ENCODE measurements around the gene NAA60.
A peak's percentile ranks its signal among the peaks of the same experiment; 100 is the strongest.

NAA60 gene

DNA sequence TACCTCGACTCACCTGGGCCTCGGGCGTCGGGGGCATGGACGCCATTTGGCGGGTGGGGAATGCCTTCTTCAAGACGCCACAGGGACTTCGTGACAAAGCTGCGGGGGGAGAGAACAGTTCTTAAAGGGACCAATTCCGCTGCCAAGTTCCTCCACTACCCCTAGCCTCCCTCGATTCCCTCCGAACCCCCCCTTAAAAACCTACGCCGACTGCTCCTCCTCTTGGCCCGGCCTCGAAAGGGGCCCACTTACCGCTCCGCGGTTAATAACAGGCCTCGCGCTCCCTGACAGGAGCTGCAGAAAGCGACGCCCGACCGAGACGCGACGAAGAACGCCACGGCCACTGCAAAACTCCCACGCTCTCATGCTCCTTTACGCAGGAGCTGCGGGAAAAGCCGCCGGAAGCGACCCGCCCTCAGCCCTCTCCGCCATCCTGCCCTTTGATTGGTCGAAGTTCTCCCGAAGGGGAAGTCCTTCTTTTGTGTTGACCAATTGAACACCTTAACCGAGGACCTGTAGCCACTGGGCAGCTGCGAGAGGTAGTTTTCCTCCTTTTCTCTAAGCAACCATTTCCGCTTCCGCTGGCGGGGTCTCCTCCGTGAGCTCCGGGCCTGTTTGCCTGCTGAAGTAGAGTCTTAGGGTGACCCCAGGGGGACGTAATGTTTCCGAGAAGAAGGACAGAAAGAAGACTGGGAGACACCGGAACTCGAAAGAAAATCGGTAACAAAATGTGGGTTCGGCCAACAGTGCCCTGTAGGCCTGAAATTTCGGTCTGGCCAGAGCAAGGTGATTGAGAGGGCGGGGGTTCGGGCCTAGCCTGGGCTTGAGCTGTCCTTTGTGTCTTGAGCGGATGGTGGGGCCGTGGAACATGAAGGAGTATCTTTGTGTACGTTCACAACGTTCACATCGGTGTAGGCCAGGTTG, at the start of gene NAA60, which contains the start of gene ZNF597:
TSS of gene NAA60 (plus strand) at position 573 of the 924 bp plus-strand sequence. CDS start 32,548 bp downstream, outside the sequence.
TSS of gene ZNF597 (minus strand) at position 397 of the 924 bp plus-strand sequence. CDS start at position 46, 351 bp downstream.
- H3K27ac ChIP-seq (ENCODE audit: low read depth, low read length, poor library complexity, severe bottlenecking): no peak within 1 kb of the TSS
- no peaks in the 10 kb centered on the region for H4K20me1 ChIP-seq (ENCODE audit: insufficient read depth, low read length)
- peak within 1 kb of the TSS; percentile 78 for H3K9ac ChIP-seq (ENCODE audit: low read length)
- H3K9me2 ChIP-seq (ENCODE audit: low read depth, low read length): no peaks in the 10 kb centered on the region
- H2AFZ ChIP-seq (ENCODE audit: low read length): no peak within 1 kb of the TSS
- H3K4me1 ChIP-seq (ENCODE audit: insufficient read depth, low read length, severe bottlenecking): peaks cover 13% of the 10 kb centered on the region
- TF ChIP-seq, protein P1, sequence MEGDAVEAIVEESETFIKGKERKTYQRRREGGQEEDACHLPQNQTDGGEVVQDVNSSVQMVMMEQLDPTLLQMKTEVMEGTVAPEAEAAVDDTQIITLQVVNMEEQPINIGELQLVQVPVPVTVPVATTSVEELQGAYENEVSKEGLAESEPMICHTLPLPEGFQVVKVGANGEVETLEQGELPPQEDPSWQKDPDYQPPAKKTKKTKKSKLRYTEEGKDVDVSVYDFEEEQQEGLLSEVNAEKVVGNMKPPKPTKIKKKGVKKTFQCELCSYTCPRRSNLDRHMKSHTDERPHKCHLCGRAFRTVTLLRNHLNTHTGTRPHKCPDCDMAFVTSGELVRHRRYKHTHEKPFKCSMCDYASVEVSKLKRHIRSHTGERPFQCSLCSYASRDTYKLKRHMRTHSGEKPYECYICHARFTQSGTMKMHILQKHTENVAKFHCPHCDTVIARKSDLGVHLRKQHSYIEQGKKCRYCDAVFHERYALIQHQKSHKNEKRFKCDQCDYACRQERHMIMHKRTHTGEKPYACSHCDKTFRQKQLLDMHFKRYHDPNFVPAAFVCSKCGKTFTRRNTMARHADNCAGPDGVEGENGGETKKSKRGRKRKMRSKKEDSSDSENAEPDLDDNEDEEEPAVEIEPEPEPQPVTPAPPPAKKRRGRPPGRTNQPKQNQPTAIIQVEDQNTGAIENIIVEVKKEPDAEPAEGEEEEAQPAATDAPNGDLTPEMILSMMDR (IDR thresholded peaks at IDR 0.05; ENCODE audit: low read length): no peak
- no peak for TF ChIP-seq EZH2 (IDR thresholded peaks at IDR 0.05; ENCODE audit: borderline replicate concordance, low read length)
- peak within 1 kb of the TSS; percentile 75 for H3K4me2 ChIP-seq (ENCODE audit: low read length)
- peak within 1 kb of the TSS; percentile 86 for H3K4me3 ChIP-seq (ENCODE audit: low read depth, low read length, poor library complexity, severe bottlenecking)
- peaks cover 9% of the 10 kb centered on the region; the same call in 1 of the 2 replicates for H3K79me2 ChIP-seq (ENCODE audit: insufficient read depth, low read length)
- H3K9me3 ChIP-seq (ENCODE audit: low read length): no peaks in the 10 kb centered on the region
- H3K36me3 ChIP-seq (ENCODE audit: insufficient read depth, low read length): peaks cover 40% of the 10 kb centered on the region
- no peaks in the 10 kb centered on the region; the same call in 1 of the 2 replicates for H3K27me3 ChIP-seq (ENCODE audit: insufficient read depth, low read length)
- no peaks in the 10 kb centered on the region for H3F3A ChIP-seq (ENCODE audit: insufficient read depth, low read length)

GRCh38 chr16:3400446-3400778, 43.1 kb upstream of the NAA60 start:
- H3K4me3 ChIP-seq (ENCODE audit: low read depth, low read length, poor library complexity, severe bottlenecking): peak overlapping the region; percentile 98
- H3K9ac ChIP-seq (ENCODE audit: low read length): peak overlapping the region; percentile 97
- H3K4me2 ChIP-seq (ENCODE audit: low read length): peak overlapping the region; percentile 95
- H3K27me3 ChIP-seq (ENCODE audit: insufficient read depth, low read length): no peaks in the 10 kb centered on the region
- TF ChIP-seq EZH2 (IDR thresholded peaks at IDR 0.05; ENCODE audit: borderline replicate concordance, low read length): no peak
- TF ChIP-seq, protein P1 (IDR thresholded peaks at IDR 0.05; ENCODE audit: low read length): no peak
- H3K9me2 ChIP-seq (ENCODE audit: low read depth, low read length): no peaks in the 10 kb centered on the region
- H3K9me3 ChIP-seq (ENCODE audit: low read length): 0 out of 2 replicates have a peak, but pooled peaks cover 4% of the 10 kb centered on the region
- H3K79me2 ChIP-seq (ENCODE audit: insufficient read depth, low read length): peaks cover 13% of the 10 kb centered on the region
- peaks cover 15% of the 10 kb centered on the region for H3K4me1 ChIP-seq (ENCODE audit: insufficient read depth, low read length, severe bottlenecking)
- no peak overlapping the region for H2AFZ ChIP-seq (ENCODE audit: low read length)
- peak overlapping the region; percentile 13 for H3K27ac ChIP-seq (ENCODE audit: low read depth, low read length, poor library complexity, severe bottlenecking)
- peaks cover 59% of the 10 kb centered on the region for H3K36me3 ChIP-seq (ENCODE audit: insufficient read depth, low read length)
- no peaks in the 10 kb centered on the region for H4K20me1 ChIP-seq (ENCODE audit: insufficient read depth, low read length)
- no peaks in the 10 kb centered on the region for H3F3A ChIP-seq (ENCODE audit: insufficient read depth, low read length)

GRCh38 chr16:3400779-3401688, 42.4 kb upstream of the NAA60 start, which contains the start of the genes ZNF174 and ZSCAN32:
Gene ZNF174, plus strand, starts transcription at chr16:3401215. Its CDS starts 790 bp downstream, at chr16:3402005.
Gene ZSCAN32, minus strand, starts transcription at chr16:3401004. Its CDS starts 3,447 bp downstream, at chr16:3397557.
- Histone ChIP-seq H3K4me2 (ENCODE audit: low read length) (peak within 1 kb of the TSS; percentile 95), H3K9me3 (ENCODE audit: low read length) (0 out of 2 replicates have a peak, but pooled peaks cover 4% of the 10 kb centered on the region), H3K36me3 (ENCODE audit: insufficient read depth, low read length) (peaks cover 59% of the 10 kb centered on the region), H3K4me3 (ENCODE audit: low read depth, low read length, poor library complexity, severe bottlenecking) (peak within 1 kb of the TSS; percentile 98), H3K27ac (ENCODE audit: low read depth, low read length, poor library complexity, severe bottlenecking) (peak within 1 kb of the TSS; percentile 39), H3K9ac (ENCODE audit: low read length) (peak within 1 kb of the TSS; percentile 97), H3K4me1 (ENCODE audit: insufficient read depth, low read length, severe bottlenecking) (peaks cover 15% of the 10 kb centered on the region), H3K27me3 (ENCODE audit: insufficient read depth, low read length) (no peaks in the 10 kb centered on the region), H4K20me1 (ENCODE audit: insufficient read depth, low read length) (no peaks in the 10 kb centered on the region), H3K79me2 (ENCODE audit: insufficient read depth, low read length) (peaks cover 13% of the 10 kb centered on the region), H3K9me2 (ENCODE audit: low read depth, low read length) (no peaks in the 10 kb centered on the region), H2AFZ (ENCODE audit: low read length) (no peak within 1 kb of the TSS), H3F3A (ENCODE audit: insufficient read depth, low read length) (no peaks in the 10 kb centered on the region)
- TF ChIP-seq EZH2 (IDR thresholded peaks at IDR 0.05; ENCODE audit: borderline replicate concordance, low read length): no peak
- TF ChIP-seq, protein P1 (IDR thresholded peaks at IDR 0.05; ENCODE audit: low read length): no peak

Data from OCI-LY1 (cell line).